Right atrium auricular region (tissue), 2 donors: ENCODE results near the gene TMEM50B. TPM values are rescaled to one million over a fixed set of nuclear protein-coding genes. Genes with fewer than 3 reads are reported as not detected.

Source experiments
- DNase-seq: peaks from one replicate; pipeline ENCODE4 v3.0.0-alpha.2; 2019; ENCODE audit warnings: low spot score
- H3K27ac ChIP-seq, 2 donors: fragments of 200-600 bp; sonication (generic); 1 replicate in 1 of 2; 2 replicates in 1 of 2; pipeline ENCODE4 v1.5.1; 2016 to 2019
- H3K27me3 ChIP-seq, 2 donors: fragments of 200-600 bp; sonication (generic); one replicate each; pipeline versions ENCODE4 v1.5.1 to v1.6.0; 2017 to 2019
- H3K36me3 ChIP-seq: fragments of 200-600 bp; sonication (generic); one replicate; pipeline ENCODE4 v1.5.1; 2016
- H3K4me1 ChIP-seq, 2 donors: fragments of 200-600 bp; sonication (generic); one replicate each; pipeline versions ENCODE4 v1.5.1 to v1.6.0; 2017 to 2019
- H3K4me3 ChIP-seq, 2 donors: fragments of 200-600 bp; sonication (generic); 1 replicate in 1 of 2; 2 replicates in 1 of 2; pipeline ENCODE4 v1.5.1; 2017 to 2019; ENCODE audit warnings: mild to moderate bottlenecking in 1 of 2, moderate library complexity in 1 of 2
- H3K9me3 ChIP-seq, 2 donors: fragments of 200-600 bp; sonication (generic); one replicate each; pipeline ENCODE4 v1.5.1; 2019
- total RNA-seq, 2 donors: library from RNA; depleted of rRNA; stranded (reverse); fragments of >200 nt; gene quantifications; one replicate each; pipeline ENCODE4 v1.1.0, GENCODE V29; 2016
- TF ChIP-seq, protein P1 (sequence below), 2 donors: fragments of 200-600 bp; sonication (generic); IDR thresholded peaks; one replicate each; pipeline ENCODE4 v1.5.1; 2019; ENCODE audit warnings: antibody characterized with exemption in 2 of 2

The TMEM50B gene
- total RNA-seq, 2 donors from 2014 or later: 31.1 to 41.0 TPM

GRCh38 chr21:33425825-33426224 is 53.9 kb downstream of the TMEM50B start:
- DNase-seq: no peak
- peaks cover 76% of the 10 kb centered on the region for H3K36me3 ChIP-seq
- no peak overlapping the region for H3K4me3 ChIP-seq
- TF ChIP-seq, protein P1, sequence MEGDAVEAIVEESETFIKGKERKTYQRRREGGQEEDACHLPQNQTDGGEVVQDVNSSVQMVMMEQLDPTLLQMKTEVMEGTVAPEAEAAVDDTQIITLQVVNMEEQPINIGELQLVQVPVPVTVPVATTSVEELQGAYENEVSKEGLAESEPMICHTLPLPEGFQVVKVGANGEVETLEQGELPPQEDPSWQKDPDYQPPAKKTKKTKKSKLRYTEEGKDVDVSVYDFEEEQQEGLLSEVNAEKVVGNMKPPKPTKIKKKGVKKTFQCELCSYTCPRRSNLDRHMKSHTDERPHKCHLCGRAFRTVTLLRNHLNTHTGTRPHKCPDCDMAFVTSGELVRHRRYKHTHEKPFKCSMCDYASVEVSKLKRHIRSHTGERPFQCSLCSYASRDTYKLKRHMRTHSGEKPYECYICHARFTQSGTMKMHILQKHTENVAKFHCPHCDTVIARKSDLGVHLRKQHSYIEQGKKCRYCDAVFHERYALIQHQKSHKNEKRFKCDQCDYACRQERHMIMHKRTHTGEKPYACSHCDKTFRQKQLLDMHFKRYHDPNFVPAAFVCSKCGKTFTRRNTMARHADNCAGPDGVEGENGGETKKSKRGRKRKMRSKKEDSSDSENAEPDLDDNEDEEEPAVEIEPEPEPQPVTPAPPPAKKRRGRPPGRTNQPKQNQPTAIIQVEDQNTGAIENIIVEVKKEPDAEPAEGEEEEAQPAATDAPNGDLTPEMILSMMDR (IDR thresholded peaks at IDR 0.05): no peak
- no peaks in the 10 kb centered on the region for H3K27me3 ChIP-seq
- H3K27ac ChIP-seq: no peak overlapping the region
- no peaks in the 10 kb centered on the region for H3K9me3 ChIP-seq
- peaks cover 0 to 5% of the 10 kb centered on the region in 2 donors for H3K4me1 ChIP-seq

GRCh38 chr21:33424214-33424613 is 55.6 kb downstream of the TMEM50B start:
- peaks cover 66% of the 10 kb centered on the region for H3K36me3 ChIP-seq
- H3K4me3 ChIP-seq: no peak overlapping the region
- H3K4me1 ChIP-seq: peaks cover 0 to 21% of the 10 kb centered on the region in 2 donors
- TF ChIP-seq, protein P1 (IDR thresholded peaks at IDR 0.05): no peak
- no peaks in the 10 kb centered on the region for H3K9me3 ChIP-seq
- no peak overlapping the region for H3K27ac ChIP-seq
- H3K27me3 ChIP-seq: no peaks in the 10 kb centered on the region
- DNase-seq: no peak

DNA sequence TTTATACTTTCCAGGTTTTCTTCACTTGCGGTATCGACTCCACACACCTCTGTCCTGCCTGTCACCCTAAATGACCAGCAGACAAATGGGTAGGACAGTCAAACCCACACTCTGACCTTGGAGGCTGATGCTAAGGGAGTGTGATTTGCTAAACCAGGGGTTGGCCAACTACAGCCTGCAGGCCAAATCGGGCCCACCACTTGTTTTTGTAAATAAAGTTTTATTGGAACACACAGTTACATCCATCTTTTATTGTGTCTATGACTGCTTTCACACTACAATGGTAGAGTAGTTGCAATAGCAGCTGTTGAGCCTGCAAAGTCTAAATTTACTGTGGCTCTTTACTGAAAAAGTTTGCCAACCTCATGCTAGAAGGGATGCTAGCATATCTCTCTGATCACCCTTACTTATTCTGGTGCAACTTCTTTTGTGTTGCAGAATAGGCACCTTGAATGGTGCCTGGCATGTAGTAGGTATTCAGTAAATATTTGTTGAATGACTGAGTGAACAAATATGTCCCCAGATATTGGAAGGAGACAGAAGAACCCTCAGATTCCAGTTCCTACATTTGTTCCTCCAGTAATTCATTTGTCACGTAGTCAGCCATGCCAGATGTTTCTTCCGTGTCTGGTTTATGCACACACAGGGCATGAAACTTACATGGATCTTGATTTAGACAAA is 57.9 kb downstream of the TMEM50B start:
- H3K4me3 ChIP-seq: no peak overlapping the region
- peaks cover 0 to 25% of the 10 kb centered on the region in 2 donors for H3K4me1 ChIP-seq
- peaks cover 56% of the 10 kb centered on the region for H3K36me3 ChIP-seq
- DNase-seq: no peak
- no peak overlapping the region for H3K27ac ChIP-seq
- no peaks in the 10 kb centered on the region for H3K9me3 ChIP-seq
- H3K27me3 ChIP-seq: no peaks in the 10 kb centered on the region
- TF ChIP-seq, protein P1 (IDR thresholded peaks at IDR 0.05): no peak

- H3K9me3 ChIP-seq: no peaks in the 10 kb centered on the region
- TF ChIP-seq, protein P1 (IDR thresholded peaks at IDR 0.05): no peak
- peaks cover 51% of the 10 kb centered on the region for H3K36me3 ChIP-seq
- peak; percentile 68 for DNase-seq
- H3K27ac ChIP-seq: peak overlapping the region; percentile 55 to 72
- H3K4me1 ChIP-seq: peaks cover 0 to 25% of the 10 kb centered on the region in 2 donors
- H3K4me3 ChIP-seq: no peak overlapping the region
- H3K27me3 ChIP-seq: no peaks in the 10 kb centered on the region
Observed at GRCh38 chr21:33419538-33420123, 60.1 kb downstream of the TMEM50B start.

GRCh38 chr21:33418691-33419090 is 61.1 kb downstream of the TMEM50B start:
- peak; percentile 84 for DNase-seq
- H3K36me3 ChIP-seq: peaks cover 41% of the 10 kb centered on the region

More at GRCh38 chr21:33418691-33419090, 61.1 kb downstream of the TMEM50B start:
- Histone ChIP-seq H3K27ac (peak overlapping the region; percentile 55 to 70), H3K4me1 (peaks cover 0 to 25% of the 10 kb centered on the region in 2 donors), H3K9me3 (no peaks in the 10 kb centered on the region), H3K27me3 (no peaks in the 10 kb centered on the region), H3K4me3 (no peak overlapping the region)
- TF ChIP-seq, protein P1 (IDR thresholded peaks at IDR 0.05): no peak
